GM19240 (cell line): ENCODE data around the gene RHBG.
"Not testable (repeated sequence)": the region's sequence is repeated elsewhere in the genome, so short reads cannot be mapped to it uniquely, and the experiment has no call there.

Experiments used
- DNase-seq: peaks from one replicate; pipeline ENCODE4 v3.0.0; 2011; ENCODE audit warnings: low spot score; ENCODE audit not compliant: insufficient read length

RHBG gene

DNA sequence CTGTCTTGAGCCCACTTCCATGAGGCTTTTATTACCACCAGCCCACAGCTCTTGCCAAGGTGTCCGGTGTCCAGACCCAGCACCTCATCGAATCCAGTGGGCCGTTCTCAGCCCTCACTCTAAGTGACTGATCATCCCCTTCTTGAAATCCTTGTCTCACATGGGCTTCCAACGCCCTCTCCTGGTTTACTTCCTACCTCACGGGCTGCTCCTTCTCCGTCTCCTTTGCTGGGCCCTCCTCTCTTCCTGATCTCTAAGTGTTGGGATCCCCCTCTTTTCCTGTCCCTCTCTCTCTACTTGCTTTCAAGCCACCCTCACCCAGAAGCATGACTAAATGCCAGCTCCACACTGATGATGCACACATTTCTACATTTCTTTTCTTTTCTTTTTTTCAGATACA, 9.0 kb upstream of the RHBG start:
- DNase-seq: no peak

DNA sequence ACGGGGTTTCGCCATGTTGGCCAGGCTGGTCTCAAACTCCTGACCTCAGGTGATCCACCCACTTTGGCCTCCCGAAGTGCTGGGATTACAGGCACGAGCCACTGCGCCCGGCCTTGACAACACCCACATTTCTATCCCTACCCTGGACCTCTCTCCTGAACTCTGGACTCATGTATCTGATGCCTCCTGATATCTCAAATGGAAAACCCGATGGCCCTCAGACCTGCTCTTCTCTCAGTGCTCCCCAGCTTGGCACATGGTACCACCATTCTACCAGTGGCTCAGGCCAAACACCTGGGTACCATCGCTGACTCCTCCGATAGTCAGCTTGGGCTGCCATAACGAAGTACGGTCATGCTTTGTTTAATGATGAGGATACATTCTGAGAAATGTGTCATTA, 8.5 kb upstream of the RHBG start:
- DNase-seq: no peak

DNA sequence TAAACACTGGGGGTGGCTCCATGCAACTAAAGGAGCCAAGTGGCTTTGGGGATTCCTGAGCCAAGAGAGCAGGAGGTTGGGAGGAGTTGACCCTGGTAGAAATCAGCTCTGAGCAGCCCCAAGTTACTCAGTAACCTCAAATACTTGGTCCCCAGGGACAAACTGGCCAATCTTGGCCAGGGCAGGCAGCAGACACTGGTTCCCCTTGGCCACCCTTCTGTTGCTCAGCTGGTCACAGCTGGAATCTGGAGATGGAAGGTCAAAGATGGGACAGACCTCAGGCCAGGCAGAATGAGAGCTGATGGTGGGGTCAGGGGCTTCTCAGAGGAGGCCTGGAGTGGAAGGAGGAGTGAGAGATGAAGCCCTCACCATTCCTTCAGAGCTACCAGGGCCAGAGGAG, 3.3 kb upstream of the RHBG start:
- no peak for DNase-seq

DNA sequence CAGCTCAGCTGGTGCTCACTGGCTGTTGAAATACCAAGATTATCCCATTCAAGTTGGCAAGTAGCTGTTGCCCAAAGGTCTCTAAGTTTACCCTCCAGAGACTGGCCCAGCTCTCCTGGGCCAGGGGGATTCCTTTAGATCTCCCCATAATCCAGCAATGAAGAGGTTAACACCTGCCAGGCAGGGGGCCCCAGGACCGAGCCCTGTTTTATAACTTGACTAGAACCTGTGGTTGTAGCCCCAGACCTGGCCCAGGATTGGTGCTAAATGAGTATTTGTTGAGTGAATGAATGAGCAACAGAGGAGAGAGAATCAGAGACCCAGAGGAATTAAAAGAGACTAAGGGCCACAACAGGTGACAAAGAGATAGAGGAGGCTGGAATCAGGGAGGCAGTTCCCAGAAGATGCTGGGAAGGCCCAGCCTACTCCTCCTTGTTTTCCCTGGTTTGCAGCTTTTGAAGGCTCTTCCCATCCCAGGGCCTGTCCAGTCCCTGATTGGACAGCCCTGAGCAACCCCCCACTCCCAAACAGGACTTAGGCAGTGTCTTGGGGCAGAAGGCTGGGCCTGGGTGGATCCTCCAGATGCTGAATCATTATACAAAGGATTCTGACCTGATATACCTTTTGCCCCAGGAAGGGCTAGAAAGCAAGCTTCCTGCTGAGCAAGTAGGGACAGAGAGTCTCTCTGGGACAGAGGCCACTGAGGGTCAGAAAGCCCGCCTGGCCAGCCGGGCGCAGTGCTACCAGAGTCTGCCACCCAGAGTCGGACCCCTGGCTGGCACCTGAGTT, 2.4 kb upstream of the RHBG start:
- DNase-seq: no peak

DNA sequence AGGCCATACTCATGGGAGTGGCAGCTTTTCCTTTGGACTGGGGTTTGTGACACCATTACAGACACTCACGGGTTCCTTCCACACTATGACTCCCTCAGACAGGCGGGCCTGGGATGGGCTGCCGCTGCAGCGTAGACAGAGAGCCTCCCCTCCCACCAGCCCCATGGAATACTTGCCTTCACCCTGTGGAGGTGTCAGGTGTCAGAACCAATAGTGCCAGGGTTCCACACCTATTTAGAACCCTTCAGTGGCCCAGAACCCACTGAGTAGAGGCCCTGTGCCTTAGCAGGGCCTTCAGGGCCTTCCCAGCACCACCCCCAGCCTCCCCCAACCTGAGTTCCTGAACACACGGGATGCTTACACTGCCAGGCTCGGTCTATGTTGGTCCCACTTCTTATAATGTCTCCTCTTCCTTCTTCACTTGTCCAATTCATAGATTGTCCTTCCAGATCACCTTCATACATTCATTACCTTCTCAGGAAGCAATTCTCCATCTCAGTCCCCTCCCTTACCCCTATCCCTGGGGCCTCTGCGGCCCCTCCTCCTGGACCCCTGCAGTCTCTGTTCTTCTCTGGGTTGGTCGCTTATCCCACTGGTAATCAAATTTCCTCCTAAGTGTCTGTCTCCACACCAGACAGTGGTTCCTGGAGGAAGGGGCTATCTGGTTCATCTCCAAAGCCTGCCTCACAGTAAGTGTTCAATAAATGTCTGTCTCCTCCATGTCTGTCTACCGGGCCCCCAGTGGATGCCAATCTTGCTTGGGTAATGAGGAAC, 1.4 kb upstream of the RHBG start:
- no peak for DNase-seq

GRCh38 chr1:156368157-156368658, 803 bp upstream of the RHBG start:
- no peak for DNase-seq

DNA sequence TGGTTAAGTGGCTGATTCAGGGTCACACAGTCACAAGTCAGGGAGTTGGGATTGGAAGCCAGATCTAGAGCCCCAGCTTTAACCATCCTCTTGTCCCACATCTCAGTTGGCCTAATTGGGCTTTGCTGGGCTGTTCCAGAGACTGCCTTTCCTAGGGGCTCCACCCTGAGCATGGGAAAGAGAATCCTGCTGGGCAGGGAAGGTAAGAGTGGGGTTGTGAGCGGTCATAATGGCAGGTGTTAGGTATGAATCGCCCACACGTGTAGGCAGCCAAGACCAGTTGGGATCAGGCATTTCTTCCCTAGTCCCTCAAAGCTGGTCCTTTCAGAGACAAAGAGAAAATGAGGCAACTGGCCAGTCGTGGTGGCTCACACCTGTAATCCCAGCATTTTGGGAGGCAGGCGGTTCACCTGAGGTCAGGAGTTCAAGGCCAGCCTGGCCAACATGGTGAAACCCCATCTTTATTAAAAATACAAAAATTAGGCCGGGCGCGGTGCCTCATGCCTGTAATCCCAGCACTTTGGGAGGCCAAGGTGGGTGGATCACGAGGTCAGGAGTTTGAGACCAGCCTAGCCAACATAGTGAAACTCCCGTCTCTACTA, 775 bp downstream of the RHBG start:
- DNase-seq: not testable (repeated sequence)

DNA sequence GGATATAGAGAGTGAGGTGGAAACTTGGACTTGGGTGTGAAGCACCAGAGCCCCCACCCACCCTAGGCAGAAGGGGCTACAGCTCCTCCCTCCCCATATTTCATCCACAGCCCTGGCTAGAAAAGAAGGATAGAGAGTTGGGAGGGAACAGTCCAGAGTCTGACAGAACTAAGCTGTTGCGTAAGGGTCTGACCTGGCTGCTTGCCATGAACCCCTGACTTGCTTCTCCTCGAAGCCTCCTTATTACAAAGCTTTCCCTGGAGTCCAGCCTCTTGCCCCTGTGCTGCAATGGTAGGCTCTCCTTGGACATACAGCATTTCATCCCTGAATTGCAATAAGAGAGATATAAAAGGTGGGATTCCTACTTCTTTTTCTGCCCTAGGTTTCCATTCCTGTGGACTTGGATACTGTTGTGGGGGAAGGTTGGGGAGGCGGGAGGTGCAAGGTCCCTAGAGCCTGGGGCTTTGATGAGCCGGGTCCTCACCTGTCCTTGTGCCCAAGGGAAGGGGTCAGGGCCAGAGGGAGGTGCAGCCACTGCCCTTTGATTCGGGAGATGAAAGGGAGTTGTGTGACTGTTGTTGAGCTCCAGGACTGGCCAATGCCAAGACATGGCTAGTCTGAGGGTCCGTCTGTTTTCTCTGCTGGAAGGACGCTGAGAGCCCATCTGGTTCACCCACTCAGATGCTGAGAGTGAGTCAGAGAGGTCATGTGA, 2.7 kb downstream of the RHBG start:
- DNase-seq: no peak

DNA sequence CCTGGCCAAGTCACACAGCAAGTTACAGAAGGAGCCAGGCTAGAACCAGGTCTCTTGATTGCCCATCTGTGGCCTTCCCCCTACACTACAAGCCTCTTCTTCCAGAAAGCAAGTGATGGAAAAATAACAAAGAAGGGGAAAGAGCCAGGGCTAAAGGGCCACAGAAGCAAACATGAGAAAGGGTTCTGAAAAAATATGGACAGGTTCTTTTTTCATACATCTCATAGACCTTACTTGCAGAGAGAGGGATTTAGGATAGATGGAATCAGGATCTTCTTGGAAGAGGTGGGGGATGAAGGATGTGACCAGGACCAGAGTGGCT, 3.2 kb downstream of the RHBG start:
- no peak for DNase-seq

GRCh38 chr1:156372876-156373275, 3.9 kb downstream of the RHBG start:
- DNase-seq: no peak

GRCh38 chr1:156373546-156373945, 4.5 kb downstream of the RHBG start:
- DNase-seq: no peak

- no peak for DNase-seq
Measured at GRCh38 chr1:156376146-156376545, 7.1 kb downstream of the RHBG start.

GRCh38 chr1:156376958-156377919, 8.2 kb downstream of the RHBG start:
- DNase-seq: no peak

DNA sequence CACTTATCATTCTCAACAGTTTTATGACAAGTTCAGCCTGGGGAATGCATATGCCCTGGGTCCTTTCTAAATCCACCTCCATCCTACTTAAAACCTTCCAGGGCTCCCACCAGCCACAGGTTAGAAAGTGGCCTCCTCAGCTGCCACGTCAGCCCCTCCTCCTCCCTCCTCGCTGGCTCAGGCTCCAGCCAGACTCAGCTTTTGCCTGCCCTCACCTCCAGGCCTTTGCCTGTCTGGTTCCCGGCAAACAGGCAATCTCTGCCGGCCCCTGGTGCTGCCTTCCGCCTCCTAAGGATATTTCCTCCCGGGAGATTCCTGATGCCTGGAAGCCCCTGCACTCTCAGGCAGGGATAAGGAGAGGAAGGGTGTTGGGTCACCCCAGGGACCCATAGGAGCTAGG, 9.5 kb downstream of the RHBG start:
- DNase-seq: no peak

DNA sequence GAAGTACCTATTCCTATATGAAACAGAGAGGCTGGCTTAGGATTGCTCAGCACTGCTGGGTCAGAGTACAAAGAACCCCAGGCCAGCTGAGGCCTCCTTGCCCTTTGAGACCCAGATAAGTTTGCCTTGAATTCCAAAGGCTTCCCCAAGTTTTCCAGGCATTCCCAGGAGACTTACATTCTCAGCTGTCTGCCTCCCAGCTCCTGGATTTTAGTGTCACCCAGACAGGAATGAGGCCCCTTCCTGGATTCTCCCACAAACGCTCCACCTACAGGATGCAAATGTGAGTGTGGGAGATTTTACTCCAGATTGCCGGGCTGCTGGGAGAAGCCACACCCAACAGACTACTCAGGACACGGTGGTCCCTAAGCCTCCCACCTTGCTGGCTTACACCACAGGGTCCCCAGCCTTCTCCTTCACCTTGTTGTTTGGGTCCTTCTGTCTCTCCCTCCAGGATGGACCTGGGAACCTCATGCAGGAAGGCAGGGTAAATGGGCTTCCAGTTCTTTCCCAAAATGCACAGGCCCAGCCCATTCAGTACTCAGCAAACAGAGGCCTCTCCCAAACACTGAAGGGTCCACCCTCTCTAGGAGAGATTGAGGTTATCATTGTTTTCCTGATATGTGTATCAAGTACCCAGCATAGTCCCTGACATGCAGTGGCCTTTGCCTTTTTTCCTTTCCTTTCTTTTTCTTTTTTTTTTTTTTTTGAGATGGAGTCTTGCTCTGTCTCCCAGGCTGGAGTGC, 10.6 kb downstream of the RHBG start:
- no peak for DNase-seq

- no peak for DNase-seq
Measured at GRCh38 chr1:156382561-156382960, 13.6 kb downstream of the RHBG start.

- peak; percentile 92 for DNase-seq
Measured at GRCh38 chr1:156383023-156383422, 14.0 kb downstream of the RHBG start.

GRCh38 chr1:156384007-156384406, 15.0 kb downstream of the RHBG start:
- no peak for DNase-seq

GRCh38 chr1:156384658-156385057, 15.6 kb downstream of the RHBG start:
- DNase-seq: no peak

DNA sequence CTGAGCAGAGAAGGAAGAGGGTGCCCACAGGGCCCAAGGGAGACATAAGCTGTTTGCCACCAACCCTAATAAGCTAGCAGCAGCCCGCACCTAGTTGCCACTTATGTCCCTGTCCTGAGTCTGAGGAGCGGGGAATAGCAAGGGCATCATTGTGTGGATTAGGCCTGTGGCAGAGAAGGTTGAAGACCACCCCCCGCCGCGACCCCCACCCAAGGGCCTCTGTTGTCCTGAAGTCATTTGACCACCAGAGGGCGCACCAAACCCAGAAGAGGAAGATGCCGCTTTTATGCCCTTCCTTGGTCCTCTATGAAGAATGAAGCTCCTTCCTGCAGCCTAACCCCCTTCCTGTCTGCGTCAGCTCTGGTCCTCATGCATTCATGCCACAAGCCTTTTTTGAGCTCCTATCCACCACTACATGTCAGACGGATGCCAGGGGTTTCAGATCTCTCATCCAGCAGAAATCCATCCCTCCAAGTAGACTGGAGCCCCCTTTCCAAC, 16.6 kb downstream of the RHBG start:
- DNase-seq: peak; percentile 83
